ENCODE measurements around the gene AP1S2. TPM values are rescaled to one million over a fixed set of nuclear protein-coding genes. Genes with fewer than 3 reads are reported as not detected.
A peak's percentile ranks its signal among the peaks of the same experiment; 100 is the strongest.

AP1S2 gene
- total and polyA plus RNA-seq, 9 of the 15 experiments (the other 6 are each of a cell fraction or from before 2014, with no cell fraction given), result 11.1 to 64.2 (median 25.8) TPM

- TF ChIP-seq, protein P1, sequence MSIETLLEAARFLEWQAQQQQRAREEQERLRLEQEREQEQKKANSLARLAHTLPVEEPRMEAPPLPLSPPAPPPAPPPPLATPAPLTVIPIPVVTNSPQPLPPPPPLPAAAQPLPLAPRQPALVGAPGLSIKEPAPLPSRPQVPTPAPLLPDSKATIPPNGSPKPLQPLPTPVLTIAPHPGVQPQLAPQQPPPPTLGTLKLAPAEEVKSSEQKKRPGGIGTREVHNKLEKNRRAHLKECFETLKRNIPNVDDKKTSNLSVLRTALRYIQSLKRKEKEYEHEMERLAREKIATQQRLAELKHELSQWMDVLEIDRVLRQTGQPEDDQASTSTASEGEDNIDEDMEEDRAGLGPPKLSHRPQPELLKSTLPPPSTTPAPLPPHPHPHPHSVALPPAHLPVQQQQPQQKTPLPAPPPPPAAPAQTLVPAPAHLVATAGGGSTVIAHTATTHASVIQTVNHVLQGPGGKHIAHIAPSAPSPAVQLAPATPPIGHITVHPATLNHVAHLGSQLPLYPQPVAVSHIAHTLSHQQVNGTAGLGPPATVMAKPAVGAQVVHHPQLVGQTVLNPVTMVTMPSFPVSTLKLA (conservative IDR thresholded peaks at IDR 0.05), result no peak
- TF ChIP-seq MEF2A (IDR thresholded peaks at IDR 0.05; ENCODE audit: control insufficient read depth, low read depth, low read length) (no peak), ZNF586 (CRISPR knock-in tag; conservative IDR thresholded peaks at IDR 0.05) (no peak), RFX7 (CRISPR knock-in tag; IDR thresholded peaks at IDR 0.05) (0 out of 2 replicates have a peak, but pooled peaks have one; percentile 63), CXXC5 (CRISPR knock-in tag; IDR thresholded peaks at IDR 0.05) (peak; percentile 76), ZBTB8A (IDR thresholded peaks at IDR 0.05; ENCODE audit: partially characterized antibody) (no peak), ERF (CRISPR knock-in tag; IDR thresholded peaks at IDR 0.05) (peak; percentile 99), CREB3 (tag; conservative IDR thresholded peaks at IDR 0.05; ENCODE audit: low read depth) (peak; percentile 90), MAZ (CRISPR knock-in tag; conservative IDR thresholded peaks at IDR 0.05 in 1 of 2, IDR thresholded peaks at IDR 0.05 in 1 of 2) (peak in 1 of 2 experiments; percentile 87; a peak in 2 of 4 replicates), SPI1 (IDR thresholded peaks at IDR 0.05; ENCODE audit: borderline replicate concordance, low read depth, low read length) (0 out of 2 replicates have a peak, but pooled peaks have one; percentile 45), THRB (CRISPR knock-in tag; conservative IDR thresholded peaks at IDR 0.05) (peak; percentile 98), ZNF398 (CRISPR knock-in tag; IDR thresholded peaks at IDR 0.05) (no peak)
- TF ChIP-seq, protein P2, sequence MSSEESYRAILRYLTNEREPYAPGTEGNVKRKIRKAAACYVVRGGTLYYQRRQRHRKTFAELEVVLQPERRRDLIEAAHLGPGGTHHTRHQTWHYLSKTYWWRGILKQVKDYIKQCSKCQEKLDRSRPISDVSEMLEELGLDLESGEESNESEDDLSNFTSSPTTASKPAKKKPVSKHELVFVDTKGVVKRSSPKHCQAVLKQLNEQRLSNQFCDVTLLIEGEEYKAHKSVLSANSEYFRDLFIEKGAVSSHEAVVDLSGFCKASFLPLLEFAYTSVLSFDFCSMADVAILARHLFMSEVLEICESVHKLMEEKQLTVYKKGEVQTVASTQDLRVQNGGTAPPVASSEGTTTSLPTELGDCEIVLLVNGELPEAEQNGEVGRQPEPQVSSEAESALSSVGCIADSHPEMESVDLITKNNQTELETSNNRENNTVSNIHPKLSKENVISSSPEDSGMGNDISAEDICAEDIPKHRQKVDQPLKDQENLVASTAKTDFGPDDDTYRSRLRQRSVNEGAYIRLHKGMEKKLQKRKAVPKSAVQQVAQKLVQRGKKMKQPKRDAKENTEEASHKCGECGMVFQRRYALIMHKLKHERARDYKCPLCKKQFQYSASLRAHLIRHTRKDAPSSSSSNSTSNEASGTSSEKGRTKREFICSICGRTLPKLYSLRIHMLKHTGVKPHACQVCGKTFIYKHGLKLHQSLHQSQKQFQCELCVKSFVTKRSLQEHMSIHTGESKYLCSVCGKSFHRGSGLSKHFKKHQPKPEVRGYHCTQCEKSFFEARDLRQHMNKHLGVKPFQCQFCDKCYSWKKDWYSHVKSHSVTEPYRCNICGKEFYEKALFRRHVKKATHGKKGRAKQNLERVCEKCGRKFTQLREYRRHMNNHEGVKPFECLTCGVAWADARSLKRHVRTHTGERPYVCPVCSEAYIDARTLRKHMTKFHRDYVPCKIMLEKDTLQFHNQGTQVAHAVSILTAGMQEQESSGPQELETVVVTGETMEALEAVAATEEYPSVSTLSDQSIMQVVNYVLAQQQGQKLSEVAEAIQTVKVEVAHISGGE (CRISPR knock-in tag; IDR thresholded peaks at IDR 0.05), result peak in 1 of 3 experiments; percentile 80; a peak in 2 of 6 replicates
- TF ChIP-seq, protein P3, sequence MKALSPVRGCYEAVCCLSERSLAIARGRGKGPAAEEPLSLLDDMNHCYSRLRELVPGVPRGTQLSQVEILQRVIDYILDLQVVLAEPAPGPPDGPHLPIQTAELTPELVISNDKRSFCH (CRISPR knock-in tag; IDR thresholded peaks at IDR 0.05), result no peak
- TF ChIP-seq, protein P3 (tag; IDR thresholded peaks at IDR 0.05), result peak; percentile 99
Measured at GRCh38 chrX:15882704-15883539, 28.3 kb upstream of the AP1S2 start (continued).
